WTC11 (cell line): Measurements from ENCODE around the gene LRRC2. TPM values are rescaled to one million over a fixed set of nuclear protein-coding genes. Genes with fewer than 3 reads are reported as not detected.

ENCODE experiments used
- ATAC-seq: fragments of 200-7000 bp; cut with Tn5 transposase; 2 replicates; pipeline ENCODE4 v1.10.0; 2021; ENCODE audit warnings: mild to moderate bottlenecking, moderate library complexity
- CTCF ChIA-PET: fragments of 300-600 bp; sonication (Branson Sonifier 250); formaldehyde crosslinking; loops from one replicate; lab custom pipeline; 2021; ENCODE audit warnings: antibody characterized with exemption; lab: Charles Lee
- POLR2A ChIA-PET: fragments of 350-600 bp; sonication (Branson Sonifier 250); formaldehyde crosslinking; loops from one replicate; lab custom pipeline; 2021; ENCODE audit warnings: antibody characterized with exemption; lab: Charles Lee
- DNase-seq: peaks from one replicate; pipeline ENCODE4 v3.0.0; 2021; ENCODE audit warnings: low spot score
- H3K27ac Mint-ChIP-seq: 2 replicates; pipeline ENCODE4 v1.8.0; 2021; ENCODE audit warnings: mixed read lengths
- H3K27me3 Mint-ChIP-seq: 2 replicates; pipeline ENCODE4 v1.8.0; 2021; ENCODE audit warnings: low read depth, mild to moderate bottlenecking, moderate library complexity, mixed read lengths
- H3K36me3 Mint-ChIP-seq: 2 replicates; pipeline ENCODE4 v1.8.0; 2021; ENCODE audit warnings: mixed read lengths
- H3K4me1 Mint-ChIP-seq: 2 replicates; pipeline ENCODE4 v1.8.0; 2022; ENCODE audit warnings: mixed read lengths
- H3K4me3 Mint-ChIP-seq: 2 replicates; pipeline ENCODE4 v1.8.0; 2021; ENCODE audit warnings: mild to moderate bottlenecking, moderate library complexity, mixed read lengths
- H3K9me3 Mint-ChIP-seq: 2 replicates; pipeline ENCODE4 v1.8.0; 2021; ENCODE audit warnings: mixed read lengths
- ATF3 ChIP-seq: sonication (generic); formaldehyde crosslinking; conservative IDR thresholded peaks from 2 replicates; pipeline ENCODE4 v1.8.1; 2022; ENCODE audit warnings: mild to moderate bottlenecking, missing genetic modification reagents
- CTCF ChIP-seq: fragments of 200-600 bp; IDR thresholded peaks from 2 replicates; pipeline ENCODE4 v1.8.0; 2022; ENCODE audit warnings: antibody characterized with exemption
- E2F1 ChIP-seq: sonication (generic); formaldehyde crosslinking; IDR thresholded peaks from 2 replicates; pipeline ENCODE4 v1.8.0; 2022; ENCODE audit warnings: mild to moderate bottlenecking, missing genetic modification reagents
- FOXK1 ChIP-seq: sonication (generic); formaldehyde crosslinking; IDR thresholded peaks from 2 replicates; pipeline ENCODE4 v1.8.0; 2022; ENCODE audit warnings: mild to moderate bottlenecking, moderate library complexity, missing genetic modification reagents
- IRF1 ChIP-seq: sonication (generic); formaldehyde crosslinking; IDR thresholded peaks from 2 replicates; pipeline ENCODE4 v1.8.0; 2023; ENCODE audit warnings: missing genetic modification reagents
- JUN ChIP-seq: sonication (generic); formaldehyde crosslinking; IDR thresholded peaks from 2 replicates; pipeline ENCODE4 v1.8.0; 2023; ENCODE audit warnings: mild to moderate bottlenecking, missing genetic modification reagents
- NR3C1 ChIP-seq: sonication (generic); formaldehyde crosslinking; conservative IDR thresholded peaks from 2 replicates; pipeline ENCODE4 v1.8.1; 2023; ENCODE audit warnings: low read depth, mild to moderate bottlenecking, missing genetic modification reagents
- OVOL2 ChIP-seq: fragments of 250-450 bp; sonication (Bioruptor Pico); IDR thresholded peaks from 2 replicates; pipeline ENCODE4 v1.9.0; 2021; ENCODE audit warnings: mild to moderate bottlenecking, borderline replicate concordance
- PRRX2 ChIP-seq: fragments of 250-450 bp; sonication (Bioruptor Pico); IDR thresholded peaks from 2 replicates; pipeline ENCODE4 v1.8.0; 2021; ENCODE audit warnings: mild to moderate bottlenecking
- TEAD1 ChIP-seq: sonication (generic); formaldehyde crosslinking; IDR thresholded peaks from 2 replicates; pipeline ENCODE4 v1.8.0; 2022; ENCODE audit warnings: mild to moderate bottlenecking, missing genetic modification reagents
- ZMAT4 ChIP-seq: fragments of 250-450 bp; sonication (Bioruptor Pico); IDR thresholded peaks from 2 replicates; pipeline ENCODE4 v1.9.0; 2021; ENCODE audit warnings: mild to moderate bottlenecking
- ZNF219 ChIP-seq: sonication (generic); formaldehyde crosslinking; IDR thresholded peaks from 2 replicates; pipeline ENCODE4 v1.8.0; 2023; ENCODE audit warnings: missing genetic modification reagents, mild to moderate bottlenecking, borderline replicate concordance
- ZNF425 ChIP-seq: fragments of 250-450 bp; sonication (Bioruptor Pico); conservative IDR thresholded peaks from 2 replicates; pipeline ENCODE4 v1.9.0; 2021; ENCODE audit warnings: mild to moderate bottlenecking
- ZNF532 ChIP-seq: fragments of 250-450 bp; sonication (Bioruptor Pico); IDR thresholded peaks from 2 replicates; pipeline ENCODE4 v1.9.0; 2021; ENCODE audit warnings: mild to moderate bottlenecking, borderline replicate concordance
- total RNA-seq: library from RNA; stranded (reverse); gene quantifications from 3 replicates; pipeline ENCODE4 v1.2.3, GENCODE V29; 2021
- TF ChIP-seq, protein P1 (sequence below): sonication (generic); formaldehyde crosslinking; IDR thresholded peaks from 2 replicates; pipeline ENCODE4 v1.8.1; 2023; ENCODE audit warnings: mild to moderate bottlenecking, missing genetic modification reagents
- TF ChIP-seq, protein P2 (sequence below): sonication (generic); formaldehyde crosslinking; IDR thresholded peaks from 2 replicates; pipeline ENCODE4 v1.8.0; 2022; ENCODE audit warnings: missing genetic modification reagents

The LRRC2 gene
- total RNA-seq, 1 experiment from 2014 or later = 4.9 TPM

GRCh38 chr3:46468753-46469600 is 97.1 kb downstream of the LRRC2 start:
- ChIA-PET POLR2A (no interaction called here), CTCF (interaction anchor here (0.6 to 2.0 kb wide), 4 partner anchors 19 to 261 kb away, joined by 3 to 7 read pairs (median 4); partner anchors contain the start of gene CCR1)
- no peak for ATAC-seq
- H3K4me3 Mint-ChIP-seq = no peak overlapping the region
- H3K9me3 Mint-ChIP-seq = peaks cover 5% of the 10 kb centered on the region
- TF ChIP-seq TEAD1 (CRISPR knock-in tag) (no peak), FOXK1 (CRISPR knock-in tag) (no peak), ZNF425 (no peak), ZNF532 (no peak), ZNF219 (no peak), PRRX2 (no peak), ATF3 (CRISPR knock-in tag) (no peak), ZMAT4 (CRISPR knock-in tag) (no peak), E2F1 (no peak), CTCF (no peak), NR3C1 (no peak), IRF1 (no peak), OVOL2 (no peak), JUN (no peak)
- TF ChIP-seq, protein P1, sequence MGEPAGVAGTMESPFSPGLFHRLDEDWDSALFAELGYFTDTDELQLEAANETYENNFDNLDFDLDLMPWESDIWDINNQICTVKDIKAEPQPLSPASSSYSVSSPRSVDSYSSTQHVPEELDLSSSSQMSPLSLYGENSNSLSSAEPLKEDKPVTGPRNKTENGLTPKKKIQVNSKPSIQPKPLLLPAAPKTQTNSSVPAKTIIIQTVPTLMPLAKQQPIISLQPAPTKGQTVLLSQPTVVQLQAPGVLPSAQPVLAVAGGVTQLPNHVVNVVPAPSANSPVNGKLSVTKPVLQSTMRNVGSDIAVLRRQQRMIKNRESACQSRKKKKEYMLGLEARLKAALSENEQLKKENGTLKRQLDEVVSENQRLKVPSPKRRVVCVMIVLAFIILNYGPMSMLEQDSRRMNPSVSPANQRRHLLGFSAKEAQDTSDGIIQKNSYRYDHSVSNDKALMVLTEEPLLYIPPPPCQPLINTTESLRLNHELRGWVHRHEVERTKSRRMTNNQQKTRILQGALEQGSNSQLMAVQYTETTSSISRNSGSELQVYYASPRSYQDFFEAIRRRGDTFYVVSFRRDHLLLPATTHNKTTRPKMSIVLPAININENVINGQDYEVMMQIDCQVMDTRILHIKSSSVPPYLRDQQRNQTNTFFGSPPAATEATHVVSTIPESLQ (CRISPR knock-in tag) = no peak
- TF ChIP-seq, protein P2, sequence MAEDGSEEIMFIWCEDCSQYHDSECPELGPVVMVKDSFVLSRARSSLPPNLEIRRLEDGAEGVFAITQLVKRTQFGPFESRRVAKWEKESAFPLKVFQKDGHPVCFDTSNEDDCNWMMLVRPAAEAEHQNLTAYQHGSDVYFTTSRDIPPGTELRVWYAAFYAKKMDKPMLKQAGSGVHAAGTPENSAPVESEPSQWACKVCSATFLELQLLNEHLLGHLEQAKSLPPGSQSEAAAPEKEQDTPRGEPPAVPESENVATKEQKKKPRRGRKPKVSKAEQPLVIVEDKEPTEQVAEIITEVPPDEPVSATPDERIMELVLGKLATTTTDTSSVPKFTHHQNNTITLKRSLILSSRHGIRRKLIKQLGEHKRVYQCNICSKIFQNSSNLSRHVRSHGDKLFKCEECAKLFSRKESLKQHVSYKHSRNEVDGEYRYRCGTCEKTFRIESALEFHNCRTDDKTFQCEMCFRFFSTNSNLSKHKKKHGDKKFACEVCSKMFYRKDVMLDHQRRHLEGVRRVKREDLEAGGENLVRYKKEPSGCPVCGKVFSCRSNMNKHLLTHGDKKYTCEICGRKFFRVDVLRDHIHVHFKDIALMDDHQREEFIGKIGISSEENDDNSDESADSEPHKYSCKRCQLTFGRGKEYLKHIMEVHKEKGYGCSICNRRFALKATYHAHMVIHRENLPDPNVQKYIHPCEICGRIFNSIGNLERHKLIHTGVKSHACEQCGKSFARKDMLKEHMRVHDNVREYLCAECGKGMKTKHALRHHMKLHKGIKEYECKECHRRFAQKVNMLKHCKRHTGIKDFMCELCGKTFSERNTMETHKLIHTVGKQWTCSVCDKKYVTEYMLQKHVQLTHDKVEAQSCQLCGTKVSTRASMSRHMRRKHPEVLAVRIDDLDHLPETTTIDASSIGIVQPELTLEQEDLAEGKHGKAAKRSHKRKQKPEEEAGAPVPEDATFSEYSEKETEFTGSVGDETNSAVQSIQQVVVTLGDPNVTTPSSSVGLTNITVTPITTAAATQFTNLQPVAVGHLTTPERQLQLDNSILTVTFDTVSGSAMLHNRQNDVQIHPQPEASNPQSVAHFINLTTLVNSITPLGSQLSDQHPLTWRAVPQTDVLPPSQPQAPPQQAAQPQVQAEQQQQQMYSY (CRISPR knock-in tag) = no peak
- H3K4me1 Mint-ChIP-seq = peaks cover 3% of the 10 kb centered on the region
- no peak for DNase-seq
- peaks cover 29% of the 10 kb centered on the region for H3K27me3 Mint-ChIP-seq
- H3K36me3 Mint-ChIP-seq = no peaks in the 10 kb centered on the region
- H3K27ac Mint-ChIP-seq = no peak overlapping the region
